GM18517 (cell line): ENCODE results near the gene TMEM44.
A peak's percentile ranks its signal among the peaks of the same experiment; 100 is the strongest.
"Not testable (repeated sequence)": the region's sequence is repeated elsewhere in the genome, so short reads cannot be mapped to it uniquely, and the experiment has no call there.

ENCODE experiments used
- ATAC-seq: cut with Tn5 transposase; IDR thresholded peaks from one replicate; pipeline ENCODE4 v1.9.1; 2021; ENCODE audit warnings: mild to moderate bottlenecking, moderate library complexity; ENCODE audit not compliant: unreplicated experiment

The TMEM44 gene

DNA sequence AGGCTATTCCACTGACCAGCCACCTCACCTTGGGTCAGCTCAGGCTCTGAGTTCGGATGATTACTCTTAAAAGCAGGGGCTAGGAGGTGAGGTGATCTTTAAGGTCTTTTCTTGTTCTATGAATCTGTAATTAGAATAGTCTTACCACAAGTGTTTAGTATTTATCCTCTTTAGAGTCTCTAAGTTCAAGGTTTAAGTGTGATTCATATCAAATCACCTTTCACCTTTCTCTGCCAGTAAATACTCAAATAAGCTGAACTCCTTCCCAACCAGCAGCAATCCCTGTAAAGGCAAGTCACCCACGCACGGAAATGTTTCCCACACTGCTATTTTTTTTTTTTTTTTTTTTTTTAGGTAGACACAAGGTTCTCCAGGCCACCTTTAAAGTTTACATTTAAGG, 14.5 kb upstream of the TMEM44 start:
- ATAC-seq: no peak

DNA sequence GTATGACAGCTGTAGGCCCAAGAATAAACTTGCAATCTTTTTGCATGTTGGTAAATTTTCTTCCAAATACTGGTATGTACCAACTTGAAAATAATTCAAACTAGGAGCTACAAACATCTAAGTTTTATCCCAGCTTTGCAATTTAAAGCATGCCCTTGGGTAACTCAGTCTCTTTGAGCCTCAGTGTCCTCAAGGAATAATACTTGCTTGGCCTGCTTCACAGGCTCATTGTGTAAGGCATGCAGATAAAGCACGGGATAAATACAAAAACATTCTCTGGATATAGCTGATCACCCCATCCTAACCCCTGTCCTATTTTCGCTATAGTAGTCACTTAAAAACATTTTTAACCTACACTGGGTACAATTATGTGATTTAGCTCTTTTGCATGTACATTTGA, 9.6 kb upstream of the TMEM44 start:
- no peak for ATAC-seq

DNA sequence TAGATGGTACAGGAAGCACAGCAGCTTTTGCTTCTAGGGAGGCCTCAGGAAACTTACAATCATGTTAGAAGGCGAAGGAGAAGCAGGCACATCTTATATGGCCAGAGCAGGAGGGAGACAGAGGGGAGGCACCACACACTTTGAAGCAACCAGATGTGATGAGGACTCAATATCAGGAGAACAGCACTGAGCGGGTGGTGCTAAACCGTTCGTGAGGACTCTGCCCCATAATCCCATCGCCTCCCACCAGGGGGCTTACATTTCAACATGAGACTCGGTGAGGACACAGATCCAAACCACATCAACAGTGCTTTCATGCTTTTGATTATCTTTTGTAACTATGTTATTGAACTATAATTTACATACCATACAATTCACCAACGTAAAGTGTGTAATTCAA, 7.6 kb upstream of the TMEM44 start:
- no peak for ATAC-seq

DNA sequence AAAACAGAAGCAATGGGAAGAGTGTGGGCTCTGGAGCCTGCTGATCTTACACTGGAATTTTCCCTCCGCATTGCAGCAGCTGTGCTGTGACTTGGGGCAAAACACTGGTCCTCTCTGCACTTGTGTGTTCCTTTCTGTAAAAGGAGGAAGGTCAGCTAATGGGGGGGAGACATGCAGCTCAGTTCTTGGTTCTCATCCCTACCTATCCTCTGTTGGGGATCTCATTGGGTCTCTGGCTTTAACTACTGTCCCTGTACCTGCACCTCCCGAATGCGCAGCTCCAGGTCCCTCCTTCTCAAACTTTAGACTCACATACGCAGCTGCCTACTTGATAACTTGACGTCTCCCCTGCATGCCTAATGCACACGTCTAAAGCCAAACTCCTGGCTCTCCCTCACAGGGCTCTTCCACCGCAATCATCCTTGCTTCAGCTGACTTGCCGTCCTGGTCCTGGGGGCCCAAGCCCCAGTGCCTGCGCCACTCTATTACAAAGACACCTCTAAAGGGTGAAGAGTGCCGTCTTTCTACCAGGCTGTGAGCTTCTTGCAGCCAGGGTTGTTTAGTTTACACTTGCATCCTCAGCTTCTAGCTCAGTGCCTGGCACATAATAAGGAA, 5.9 kb upstream of the TMEM44 start:
- ATAC-seq: no peak

DNA sequence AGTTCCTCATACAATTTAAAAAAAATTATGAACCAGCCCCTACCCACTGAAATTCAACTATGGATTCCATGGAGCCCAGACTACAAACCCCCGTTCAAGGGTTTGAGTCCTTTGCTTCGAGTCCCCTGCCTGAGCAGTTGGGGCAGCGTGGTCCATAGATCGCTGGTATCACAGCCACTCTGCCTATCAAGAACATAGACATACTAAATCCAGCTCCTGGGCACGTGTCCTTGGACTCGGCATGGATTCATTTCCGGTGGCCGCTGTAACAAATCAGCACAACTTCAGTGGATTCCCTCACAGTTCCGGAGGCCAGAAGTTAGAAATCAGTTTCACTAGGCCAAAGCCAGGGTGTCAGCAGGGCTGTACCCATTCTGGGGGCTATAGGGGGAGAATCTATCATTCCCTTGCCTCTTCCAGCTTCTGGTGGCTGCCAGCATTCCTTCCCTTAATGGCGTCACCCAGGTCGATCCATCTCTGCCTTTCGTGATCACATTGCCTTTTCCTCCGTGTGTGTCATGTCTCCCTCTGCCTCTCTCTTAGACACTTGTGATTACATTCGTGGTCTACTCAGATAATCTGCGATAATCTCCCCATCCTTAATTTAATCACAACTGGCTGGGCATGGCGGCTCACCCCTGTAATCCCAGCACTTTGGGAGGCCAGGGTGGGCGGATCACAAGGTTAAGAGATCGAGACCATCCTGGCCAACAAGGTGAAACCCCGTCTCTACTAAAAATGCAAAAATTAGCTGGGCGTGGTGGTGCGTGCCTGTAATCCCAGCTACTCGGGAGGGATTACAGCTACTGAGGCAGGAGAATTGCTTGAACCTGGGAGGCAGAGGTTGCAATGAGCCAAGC, 4.6 kb upstream of the TMEM44 start:
- no peak for ATAC-seq

DNA sequence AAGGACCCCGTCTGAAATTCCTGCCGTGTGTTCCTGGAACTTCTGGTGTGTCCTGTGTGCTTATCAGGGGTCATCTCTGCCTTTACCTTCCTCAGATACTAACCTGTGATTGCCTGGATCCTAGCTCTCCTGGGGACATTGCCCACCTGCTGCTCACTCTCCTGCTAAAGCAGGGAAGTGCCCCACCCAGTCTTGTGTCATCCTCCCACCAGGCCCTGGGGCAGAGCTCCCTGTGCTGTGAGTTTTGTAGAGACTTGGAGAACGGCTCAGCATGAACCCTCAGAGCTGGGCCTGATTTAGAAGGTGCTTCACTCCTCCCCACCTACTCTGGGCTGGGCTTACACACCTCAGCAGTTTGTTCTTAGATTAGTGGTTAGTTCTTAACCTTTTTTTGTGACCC, 3.8 kb upstream of the TMEM44 start:
- ATAC-seq: no peak

DNA sequence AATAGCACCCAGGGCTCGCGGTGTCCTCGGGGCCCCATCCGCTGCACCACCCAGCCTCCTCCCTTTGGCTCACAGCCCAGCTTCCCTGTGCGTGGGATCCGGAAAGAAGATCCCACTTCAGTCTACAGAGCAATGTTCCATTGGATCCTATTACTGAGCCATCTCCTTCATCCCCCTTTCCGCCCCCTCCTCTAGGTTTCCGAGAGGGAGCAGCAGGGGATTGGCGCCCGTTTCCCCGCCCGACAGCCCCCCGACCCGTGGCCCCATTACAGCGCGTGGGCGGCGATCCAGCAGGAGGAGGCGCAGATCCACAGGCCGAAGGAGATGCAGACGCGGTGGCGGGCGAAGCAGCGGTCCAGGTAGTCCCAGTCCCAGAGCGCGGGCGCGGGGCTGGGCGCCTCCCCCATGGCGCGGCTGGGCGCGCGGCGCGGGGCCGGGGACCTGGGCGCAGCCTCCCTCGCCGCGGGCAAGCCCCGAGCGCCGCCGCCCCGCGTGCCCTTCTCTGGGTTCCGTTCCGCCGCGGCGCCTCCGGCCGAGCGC, 340 bp downstream of the TMEM44 start:
- ATAC-seq: peak; percentile 58

DNA sequence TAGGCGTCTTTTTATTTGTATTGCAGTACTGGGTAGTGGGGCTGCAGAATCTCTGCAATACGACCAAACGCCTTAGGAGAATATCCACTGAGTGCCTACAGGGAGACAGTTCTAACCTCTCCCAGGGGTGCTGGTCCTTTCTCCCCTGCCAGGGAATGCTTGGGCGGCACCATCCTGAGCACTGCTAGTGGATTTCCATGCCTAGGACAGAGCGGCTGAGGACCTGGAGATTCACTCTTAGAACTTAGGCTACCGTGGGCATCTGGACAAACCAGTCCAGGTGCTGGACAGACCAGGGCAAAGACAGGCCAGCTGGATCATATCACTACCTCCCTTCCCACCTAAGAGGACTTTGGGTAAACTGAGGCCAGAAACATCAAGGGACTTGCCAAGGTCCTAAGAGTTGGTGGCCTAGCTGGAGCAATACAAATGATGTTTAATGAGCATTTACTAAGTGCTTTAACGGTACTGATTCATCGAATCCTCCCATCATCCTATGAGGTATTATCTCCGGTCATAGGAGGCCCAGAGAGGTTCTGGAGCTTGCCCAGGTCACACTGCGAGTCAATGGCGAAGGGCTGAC, 902 bp downstream of the TMEM44 start:
- no peak for ATAC-seq

DNA sequence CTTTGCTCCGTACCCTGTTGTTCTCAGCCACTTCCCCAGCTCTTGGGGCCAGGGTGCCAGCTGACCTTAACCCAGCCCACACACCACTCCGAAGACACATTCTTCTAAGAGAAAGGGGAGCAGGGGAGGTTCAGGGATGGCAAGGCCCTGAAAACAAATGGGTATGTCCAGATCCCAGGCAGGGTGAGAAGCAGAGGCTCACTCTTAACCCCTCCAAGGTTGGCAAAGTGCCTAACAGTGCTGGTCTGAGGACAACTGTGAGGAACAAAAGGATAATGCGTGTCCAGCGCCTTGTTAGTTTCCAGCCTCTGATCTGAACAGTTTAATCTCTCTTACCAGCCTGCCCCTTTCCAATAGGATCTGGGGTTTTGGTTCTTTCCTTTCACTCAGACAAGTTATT, 1.5 kb downstream of the TMEM44 start:
- no peak for ATAC-seq

DNA sequence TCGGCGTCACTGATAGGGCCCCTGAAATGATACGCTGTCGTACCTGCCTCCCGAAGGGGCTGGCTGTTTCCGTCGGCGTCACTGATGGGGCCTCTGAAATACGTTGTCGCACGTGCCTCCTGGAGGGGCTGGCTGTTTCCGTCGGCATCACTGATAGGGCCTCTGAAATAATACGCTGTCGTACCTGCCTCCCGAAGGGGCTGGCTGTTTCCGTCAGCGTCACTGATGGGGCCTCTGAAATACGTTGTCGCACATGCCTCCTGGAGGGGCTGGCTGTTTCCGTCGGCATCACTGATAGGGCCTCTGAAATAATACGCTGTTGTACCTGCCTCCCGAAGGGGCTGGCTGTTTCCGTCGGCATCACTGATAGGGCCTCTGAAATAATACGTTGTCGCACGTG, 2.5 kb downstream of the TMEM44 start:
- not testable (repeated sequence) for ATAC-seq

DNA sequence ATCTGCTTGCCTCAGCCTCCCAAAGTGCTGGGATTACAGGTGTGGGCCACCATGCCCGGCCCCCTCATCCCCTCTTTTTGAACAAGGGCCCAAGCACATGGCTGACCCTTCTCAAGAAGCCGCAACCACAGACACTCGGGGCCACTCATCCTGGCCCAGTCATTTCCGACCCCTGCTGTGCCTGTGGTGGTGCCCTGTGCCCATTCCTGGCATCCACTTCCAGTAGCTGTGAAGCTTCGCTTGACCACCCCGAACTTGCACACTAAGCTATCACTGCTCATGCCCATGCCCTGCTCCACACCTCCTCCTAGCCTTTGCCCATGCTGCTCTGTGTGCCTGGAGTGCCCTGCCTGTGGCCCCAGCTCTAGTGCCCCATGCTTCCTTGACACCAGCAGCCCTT, 8.3 kb downstream of the TMEM44 start:
- ATAC-seq: no peak

DNA sequence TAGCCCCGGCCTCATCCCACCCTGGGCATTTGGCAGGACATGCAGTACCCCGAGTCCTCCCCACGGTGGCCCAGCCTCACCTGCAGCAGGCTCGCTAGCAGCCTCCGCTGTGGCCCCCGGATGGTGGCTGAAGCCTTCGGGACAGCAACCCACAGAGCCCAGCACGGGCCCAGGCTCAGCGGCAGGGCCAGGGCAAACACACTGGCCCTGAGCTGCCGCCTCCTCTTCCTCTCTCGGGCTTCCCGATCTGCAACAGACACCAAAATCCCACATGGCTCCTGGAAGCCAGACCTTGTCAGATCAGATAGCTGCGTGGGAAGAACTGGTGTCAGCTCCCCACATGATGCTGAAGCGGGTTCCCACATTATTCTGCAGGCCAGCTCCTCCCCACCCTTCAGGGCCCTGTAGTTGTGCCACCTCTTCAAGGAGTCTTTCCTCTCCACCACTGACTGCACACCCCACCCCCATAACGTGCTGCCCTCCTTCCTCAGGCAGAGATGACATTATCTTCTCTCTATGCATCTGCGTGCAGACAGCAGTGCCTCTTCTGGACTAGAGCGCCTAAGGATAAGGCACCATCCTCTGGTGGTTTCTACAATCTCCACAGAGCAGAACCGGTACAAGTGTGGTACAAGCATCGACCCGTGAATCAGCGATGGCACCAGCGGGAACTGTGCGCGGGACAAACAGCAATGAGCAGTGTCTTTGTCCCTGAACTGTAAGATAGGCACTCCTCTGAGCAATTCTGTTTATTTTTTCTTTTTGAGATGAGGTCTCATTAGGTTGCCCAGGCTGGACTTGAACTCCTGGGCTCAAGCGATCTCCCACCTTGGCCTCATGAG, 9.5 kb downstream of the TMEM44 start:
- ATAC-seq: no peak

DNA sequence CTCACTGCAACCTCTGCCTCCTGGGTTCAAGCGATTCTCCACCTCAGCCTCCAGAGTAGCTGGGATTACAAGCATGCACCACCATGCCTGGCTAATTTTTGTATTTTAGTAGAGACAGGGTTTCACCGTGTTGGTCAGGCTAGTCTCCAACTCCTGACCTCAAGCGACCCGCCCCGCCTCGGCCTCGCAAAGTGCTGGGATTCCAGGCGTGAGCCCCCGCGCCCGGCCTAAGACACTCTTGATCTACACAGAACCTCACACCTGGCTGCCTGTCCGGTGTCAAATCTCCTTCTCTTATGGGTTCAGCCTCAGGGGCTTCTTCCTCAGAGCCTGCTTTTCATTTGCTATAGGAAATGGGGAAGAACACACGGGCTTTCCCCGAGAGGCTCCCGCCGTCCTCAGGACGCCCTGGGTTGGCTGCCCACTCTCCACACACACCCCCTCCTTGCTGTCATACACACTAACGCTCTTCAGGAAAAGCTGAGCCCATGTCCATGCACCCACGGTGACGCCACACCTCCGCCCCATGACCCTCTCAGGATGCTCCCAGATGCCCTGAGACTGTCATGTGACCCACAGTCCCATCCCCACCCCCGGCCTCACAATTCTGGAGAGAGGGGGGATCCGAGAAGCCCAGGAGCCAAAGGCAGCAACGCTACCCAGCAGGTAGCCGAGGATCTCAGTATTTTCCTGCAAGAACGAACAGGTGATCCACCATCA, 10.4 kb downstream of the TMEM44 start:
- no peak for ATAC-seq

DNA sequence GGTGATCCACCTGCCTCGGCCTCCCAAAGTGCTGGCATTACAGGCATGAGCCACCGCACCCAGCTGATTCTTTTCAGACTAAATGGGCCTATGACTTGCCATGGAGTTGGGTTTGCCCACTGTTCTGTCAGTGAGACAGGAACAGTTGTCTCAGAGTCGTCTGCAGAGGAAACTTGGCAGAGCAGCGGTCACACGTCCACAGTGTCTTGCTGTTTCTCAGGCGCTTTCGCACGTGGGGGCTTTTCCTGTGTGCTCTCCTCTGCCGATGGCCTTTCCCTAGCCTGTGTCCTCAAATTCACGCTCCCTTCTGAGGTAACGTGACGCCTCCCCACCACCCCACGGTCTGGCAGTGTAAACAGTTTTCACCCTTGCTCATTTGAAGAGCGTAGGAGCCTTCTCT, 11.3 kb downstream of the TMEM44 start:
- no peak for ATAC-seq

DNA sequence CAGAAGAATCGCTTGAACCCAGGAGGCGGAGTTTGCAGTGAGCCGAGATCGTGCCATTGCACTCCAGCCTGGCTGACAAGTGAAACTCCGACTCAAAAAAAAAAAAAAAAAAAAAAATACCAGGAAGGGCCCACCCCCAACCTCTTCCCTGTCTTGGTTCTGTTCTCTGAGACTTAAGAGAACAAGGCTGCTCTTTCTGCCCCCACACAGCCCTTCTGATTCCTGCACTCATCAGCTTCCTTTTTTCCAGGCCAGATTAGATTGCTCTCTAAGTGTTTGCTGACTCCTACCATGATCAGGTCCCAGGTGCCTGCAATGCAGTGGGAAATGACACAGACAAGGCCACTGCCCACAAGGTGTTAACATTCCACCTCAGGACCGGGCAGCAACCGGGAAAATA, 13.0 kb downstream of the TMEM44 start:
- ATAC-seq: no peak

DNA sequence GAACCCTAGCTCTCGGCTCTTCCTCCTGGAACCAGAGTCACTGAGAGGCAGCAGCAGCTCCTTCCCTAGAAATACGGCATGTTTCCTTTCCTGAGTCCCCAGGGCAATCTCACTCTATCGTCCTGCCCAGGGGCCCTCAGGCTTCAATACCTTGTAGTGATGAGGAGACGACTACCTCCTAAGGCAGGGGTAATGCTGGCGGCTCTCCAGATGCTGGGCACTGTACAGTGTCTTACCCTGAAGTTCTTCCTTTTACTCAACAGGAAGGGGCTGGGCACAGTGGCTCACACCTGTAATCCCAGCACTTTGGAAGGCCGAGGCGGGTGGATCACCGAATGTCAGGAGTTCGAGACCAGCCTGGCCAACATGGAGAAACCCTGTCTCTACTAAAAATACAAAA, 13.5 kb downstream of the TMEM44 start:
- ATAC-seq: no peak

DNA sequence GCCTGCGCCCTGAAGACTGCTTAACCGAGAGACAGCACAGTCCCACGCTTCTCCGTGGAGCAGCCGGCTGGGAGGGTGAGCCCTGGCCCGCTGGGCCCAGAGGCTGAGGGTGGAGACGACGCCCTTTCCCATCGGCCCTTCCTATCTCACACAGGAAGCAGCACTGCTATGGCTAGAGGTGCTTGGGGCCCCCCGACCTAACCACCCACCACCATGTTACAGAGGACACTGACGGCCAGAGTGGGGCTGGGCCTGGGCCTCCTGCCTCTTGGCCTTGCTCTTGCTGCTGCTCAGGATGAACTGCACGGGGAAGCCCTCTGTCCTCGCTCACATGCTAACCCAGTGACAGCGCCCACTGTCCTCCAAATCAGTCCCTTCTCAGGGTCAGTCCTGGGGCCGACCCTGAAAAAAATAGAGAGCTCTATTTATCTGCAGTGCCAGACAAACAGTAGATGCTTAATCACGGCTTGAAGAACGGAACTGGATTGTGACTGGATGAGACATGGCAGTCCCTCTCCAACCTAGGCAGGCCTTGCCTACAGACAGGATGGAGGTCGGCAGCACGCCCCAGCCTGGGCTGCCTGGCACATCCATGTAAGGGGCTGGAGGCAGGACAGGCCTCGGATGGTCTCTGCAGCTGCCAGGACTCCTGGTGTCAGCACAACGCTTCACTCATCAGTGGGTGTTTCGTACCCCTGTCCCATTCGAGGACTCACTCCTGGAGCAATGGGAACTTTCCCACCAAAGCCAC, 14.2 kb downstream of the TMEM44 start:
- no peak for ATAC-seq

DNA sequence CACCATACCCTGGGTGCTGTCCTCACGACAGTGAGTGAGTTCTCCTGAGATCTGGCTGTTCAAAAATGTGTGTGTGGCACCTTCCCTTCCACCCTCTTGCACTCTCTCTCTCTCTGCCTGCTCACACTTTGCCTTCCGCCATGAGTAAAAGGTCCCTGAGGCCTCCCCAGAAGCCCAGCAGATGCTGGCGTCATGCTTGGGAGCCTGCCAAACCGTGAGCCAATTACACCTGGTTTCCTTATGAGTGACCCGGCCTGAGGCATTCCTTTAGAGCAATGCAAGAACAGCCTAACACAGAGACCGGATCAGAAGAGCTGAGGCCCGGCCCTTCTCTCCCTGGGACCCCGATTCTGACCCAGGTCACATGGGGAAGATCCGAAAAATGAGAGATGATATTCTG, 15.4 kb downstream of the TMEM44 start:
- ATAC-seq: no peak

DNA sequence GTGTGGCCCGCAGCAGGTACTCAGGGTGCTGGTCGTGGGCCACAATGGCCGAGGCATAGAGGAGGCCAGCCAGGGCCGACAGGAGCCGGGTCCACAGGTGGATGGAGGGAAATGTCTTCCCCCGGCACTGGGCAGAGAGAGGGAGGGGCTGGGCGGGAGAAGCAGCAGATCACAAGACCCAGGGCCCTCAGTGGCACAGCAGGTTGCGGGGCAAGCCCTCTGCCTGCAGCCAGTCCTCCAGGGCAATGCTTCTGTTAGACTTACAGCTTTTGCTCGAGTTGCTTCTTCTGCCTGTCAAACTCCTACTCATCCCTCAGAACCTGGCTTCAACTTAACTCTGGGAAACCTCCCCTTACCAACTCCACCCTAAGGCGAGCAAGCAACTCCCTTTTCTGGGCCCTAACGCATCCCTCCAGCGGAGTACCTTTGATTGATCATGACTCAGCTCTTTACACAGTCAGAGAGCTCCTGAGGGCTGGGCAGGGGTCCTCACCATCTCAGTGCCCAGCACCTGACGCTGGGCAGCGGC, 16.0 kb downstream of the TMEM44 start:
- ATAC-seq: no peak

DNA sequence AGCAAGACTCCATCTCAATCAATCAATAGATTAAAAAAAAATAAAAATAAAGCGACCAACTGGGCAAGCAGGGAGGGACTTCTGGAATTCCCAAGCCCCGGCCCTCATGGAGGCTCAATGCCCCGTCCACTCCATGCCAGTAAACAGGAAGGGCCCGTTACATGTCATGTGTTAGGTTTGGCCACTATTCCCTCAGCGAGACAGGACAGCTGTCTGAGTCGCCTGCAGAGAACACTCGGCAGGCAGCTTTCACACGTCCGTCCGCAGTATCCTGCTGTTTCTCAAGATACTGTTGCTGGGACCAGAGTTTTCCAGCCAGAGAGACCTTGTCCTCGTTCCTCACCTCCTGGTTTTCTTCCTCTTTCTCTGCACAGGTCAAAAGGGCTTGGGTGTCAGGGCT, 18.0 kb downstream of the TMEM44 start:
- no peak for ATAC-seq
